Activated T-cell treated with anti-CD3 and anti-CD28 coated beads, Interleukin-2, amount 50 U/mL, for 4 hours (primary cell): Measurements from ENCODE around the gene MTPN. TPM values are rescaled to one million over a fixed set of nuclear protein-coding genes. Genes with fewer than 3 reads are reported as not detected.

Source experiments
- ATAC-seq, 2 donors: fragments of 200-7000 bp; cut with Tn5 transposase; one replicate each; pipeline ENCODE4 v1.10.0; 2021
- DNase-seq: peaks from one replicate; pipeline ENCODE4 v3.0.0-alpha.2; 2020
- H3K27me3 Mint-ChIP-seq: one replicate; pipeline ENCODE4 v1.8.0; 2021; ENCODE audit warnings: low read depth, mixed read lengths
- H3K36me3 Mint-ChIP-seq: one replicate; pipeline ENCODE4 v1.8.0; 2022; ENCODE audit warnings: mixed read lengths; ENCODE audit not compliant: insufficient read depth
- H3K4me1 Mint-ChIP-seq: one replicate; pipeline ENCODE4 v1.8.0; 2021; ENCODE audit warnings: low read depth, mixed read lengths
- H3K4me3 Mint-ChIP-seq: one replicate; pipeline ENCODE4 v1.8.0; 2021; ENCODE audit warnings: mild to moderate bottlenecking, moderate library complexity, mixed read lengths
- H3K9me3 Mint-ChIP-seq: one replicate; pipeline ENCODE4 v1.8.0; 2021; ENCODE audit warnings: mixed read lengths
- total RNA-seq, 3 donors: library from RNA; stranded (reverse); gene quantifications; one replicate each; pipeline ENCODE4 v1.2.1, GENCODE V29; 2021

The MTPN gene, protein sequence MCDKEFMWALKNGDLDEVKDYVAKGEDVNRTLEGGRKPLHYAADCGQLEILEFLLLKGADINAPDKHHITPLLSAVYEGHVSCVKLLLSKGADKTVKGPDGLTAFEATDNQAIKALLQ
- total RNA-seq = 100 to 1,000 TPM; 139 to 152 (median 143) TPM

DNA sequence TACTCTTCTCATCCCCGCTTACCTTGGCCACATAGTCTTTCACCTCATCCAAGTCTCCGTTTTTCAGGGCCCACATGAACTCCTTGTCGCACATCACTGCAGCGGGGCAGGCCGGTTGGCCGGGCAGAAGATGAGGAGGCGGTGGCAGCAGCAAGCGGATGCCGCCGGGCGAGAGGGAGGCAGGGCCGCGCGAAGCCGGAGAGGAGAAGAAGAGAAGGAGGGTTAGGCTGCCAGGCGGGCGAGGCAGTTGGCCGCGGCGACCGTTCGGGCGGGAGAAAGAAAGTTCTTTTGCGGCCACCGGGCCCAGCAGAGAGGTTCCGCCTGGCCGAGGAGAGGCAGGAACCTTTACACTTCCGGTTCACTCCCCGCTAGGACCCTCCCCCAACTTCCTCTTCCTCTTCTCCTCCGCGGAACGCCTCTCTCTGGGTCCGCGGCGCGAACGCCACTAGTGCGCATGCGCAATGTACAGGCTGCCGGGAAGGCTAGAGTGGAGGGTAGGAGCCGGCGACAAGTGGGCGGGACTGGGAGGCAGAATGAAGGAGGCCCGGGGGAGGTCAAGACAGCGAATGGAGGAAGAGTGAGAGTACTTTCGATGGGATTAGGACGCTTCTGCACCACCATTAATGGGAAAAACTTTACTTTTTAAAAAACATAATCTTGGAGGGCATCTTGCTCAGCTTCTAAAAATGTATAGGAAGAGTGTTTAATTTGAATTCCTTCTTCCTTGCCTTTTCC is at the start of gene MTPN:
Gene MTPN, minus strand, starts transcription at position 353 of the 735 bp plus-strand sequence. Its CDS starts 259 bp downstream, at position 94.
- DNase-seq (peak; percentile 97), ATAC-seq (peak; percentile 83 to 84)
- Mint-ChIP-seq H3K36me3 (peaks cover 12% of the 10 kb centered on the region), H3K9me3 (no peaks in the 10 kb centered on the region), H3K4me3 (peak within 1 kb of the TSS; percentile 94), H3K4me1 (peaks cover 74% of the 10 kb centered on the region), H3K27me3 (no peaks in the 10 kb centered on the region)

GRCh38 chr7:136026209-136026608 is 49.0 kb upstream of the MTPN start:
- Mint-ChIP-seq H3K9me3 (no peaks in the 10 kb centered on the region), H3K36me3 (peaks cover 16% of the 10 kb centered on the region), H3K27me3 (no peaks in the 10 kb centered on the region), H3K4me3 (no peak overlapping the region), H3K4me1 (peaks cover 8% of the 10 kb centered on the region)
- DNase-seq (no peak), ATAC-seq (no peak)

DNA sequence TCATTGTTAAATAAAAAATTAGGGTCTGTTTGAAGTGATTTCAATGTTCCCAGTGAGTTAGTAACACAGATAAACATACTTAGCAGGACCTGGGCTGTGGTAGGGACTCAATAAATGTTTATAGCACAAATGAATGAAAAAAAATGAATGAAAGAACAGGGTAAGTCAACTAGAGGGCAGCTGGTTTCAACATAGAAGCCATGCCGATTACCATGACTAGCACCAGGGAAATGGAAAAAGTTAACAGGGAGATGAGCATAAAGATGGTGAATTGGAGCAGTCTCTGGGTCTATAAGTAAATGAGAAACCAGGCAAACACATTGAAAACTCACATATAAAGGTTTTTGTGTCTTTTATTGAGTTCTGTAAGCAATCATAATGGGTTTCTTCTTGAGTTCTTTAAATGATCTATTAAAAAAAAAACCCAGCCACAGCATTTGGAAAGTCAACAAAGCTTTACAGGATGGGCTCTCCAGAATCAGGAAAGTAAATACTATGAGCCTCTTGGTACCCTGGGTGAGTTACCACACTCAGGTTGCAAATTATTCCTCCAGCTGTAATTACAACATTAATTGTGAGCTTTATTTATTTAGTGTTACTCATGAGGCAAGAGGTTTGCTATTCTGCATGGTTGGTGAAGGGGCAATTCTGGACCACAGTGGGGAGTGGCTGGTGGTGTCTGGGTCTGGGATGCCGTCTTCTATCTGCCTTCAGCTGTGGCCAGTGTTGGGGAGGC is 46.1 kb upstream of the MTPN start:
- Mint-ChIP-seq H3K4me1 (no peaks in the 10 kb centered on the region), H3K9me3 (no peaks in the 10 kb centered on the region), H3K4me3 (no peak overlapping the region), H3K27me3 (no peaks in the 10 kb centered on the region), H3K36me3 (peaks cover 13% of the 10 kb centered on the region)
- ATAC-seq (no peak), DNase-seq (no peak)

GRCh38 chr7:136020556-136020955 is 43.4 kb upstream of the MTPN start:
- H3K27me3 Mint-ChIP-seq = no peaks in the 10 kb centered on the region
- H3K9me3 Mint-ChIP-seq = no peaks in the 10 kb centered on the region
- H3K36me3 Mint-ChIP-seq = peaks cover 1% of the 10 kb centered on the region
- no peak overlapping the region for H3K4me3 Mint-ChIP-seq
- DNase-seq (no peak), ATAC-seq (no peak)
- peaks cover 6% of the 10 kb centered on the region for H3K4me1 Mint-ChIP-seq

DNA sequence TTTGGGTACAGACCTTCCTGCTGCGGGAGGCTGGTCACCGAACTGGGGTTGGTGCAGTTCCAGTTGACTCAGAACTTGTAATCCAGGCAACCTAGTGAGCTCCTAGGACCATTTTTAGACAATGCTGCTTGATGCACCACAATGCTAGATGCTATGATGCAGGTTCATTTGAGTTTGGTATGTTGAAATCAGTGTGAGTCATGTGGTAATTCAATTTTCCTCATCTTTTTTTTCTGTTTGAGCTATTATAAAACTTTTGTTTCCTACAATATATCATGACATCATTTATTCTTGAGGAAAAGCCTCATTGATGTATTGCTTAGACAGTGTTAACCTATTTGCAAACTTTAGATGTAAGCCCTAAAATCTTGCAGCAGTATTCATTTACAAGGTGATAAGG is 40.9 kb upstream of the MTPN start:
- ATAC-seq = no peak
- DNase-seq = no peak
- Mint-ChIP-seq H3K36me3 (peaks cover 1% of the 10 kb centered on the region), H3K9me3 (no peaks in the 10 kb centered on the region), H3K27me3 (peaks cover 1% of the 10 kb centered on the region), H3K4me3 (no peak overlapping the region), H3K4me1 (peaks cover 6% of the 10 kb centered on the region)

DNA sequence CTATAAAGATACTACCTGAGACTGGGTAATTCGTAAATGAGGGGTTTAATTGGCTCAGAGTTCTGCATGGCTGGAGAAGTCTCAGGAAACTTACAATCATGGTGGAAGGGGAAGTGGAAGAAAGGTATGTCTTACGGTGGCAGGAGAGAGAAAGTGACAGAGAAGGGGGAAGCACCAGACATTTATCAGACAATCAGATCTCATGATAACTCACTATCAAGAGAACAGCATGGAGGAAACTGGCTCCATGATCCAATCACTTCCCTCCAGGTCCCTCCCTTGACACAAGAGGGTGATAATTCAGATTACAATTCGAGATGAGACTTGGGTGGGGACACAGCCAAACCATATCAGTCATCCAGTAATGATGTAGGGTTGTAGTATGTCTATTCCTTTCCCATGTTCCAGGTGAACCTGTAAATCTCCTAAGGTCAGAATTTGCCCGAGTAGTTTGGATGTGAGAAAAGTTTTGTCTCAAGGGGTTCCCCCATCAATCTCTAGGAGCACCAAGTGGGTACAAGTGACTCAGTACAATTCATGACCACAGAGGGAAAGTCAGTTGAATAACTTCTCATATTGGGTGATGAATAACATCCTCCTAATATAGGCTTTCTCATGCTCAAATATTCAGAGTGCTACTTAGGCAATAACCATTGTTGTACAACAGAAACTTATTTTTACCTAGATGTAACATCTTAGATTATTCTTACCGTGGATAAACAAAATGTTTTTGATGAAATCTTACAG is 39.7 kb upstream of the MTPN start:
- H3K4me3 Mint-ChIP-seq = no peak overlapping the region
- DNase-seq (no peak), ATAC-seq (peak; percentile 85 to 95)
- H3K27me3 Mint-ChIP-seq = peaks cover 3% of the 10 kb centered on the region
- peaks cover 6% of the 10 kb centered on the region for H3K4me1 Mint-ChIP-seq
- no peaks in the 10 kb centered on the region for H3K9me3 Mint-ChIP-seq
- H3K36me3 Mint-ChIP-seq = peaks cover 1% of the 10 kb centered on the region

DNA sequence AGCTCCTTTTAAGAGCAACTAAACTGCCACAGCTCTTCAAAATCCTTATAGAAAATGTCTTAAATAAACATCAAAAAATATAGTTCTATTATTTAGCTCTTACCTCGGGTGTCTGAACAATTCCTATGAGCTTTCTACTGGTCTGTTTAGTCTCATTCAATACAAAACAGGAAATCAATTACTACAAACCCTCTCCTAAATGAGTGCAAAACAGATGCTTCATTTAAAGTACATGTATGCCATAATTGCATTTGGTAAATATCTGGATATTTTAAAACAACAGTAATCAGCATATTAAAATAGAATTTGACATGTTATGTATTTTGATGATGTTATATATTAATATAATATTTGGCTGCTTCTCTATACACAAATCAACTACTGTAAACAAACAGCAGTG is 38.5 kb upstream of the MTPN start:
- Mint-ChIP-seq H3K9me3 (no peaks in the 10 kb centered on the region), H3K4me3 (no peak overlapping the region), H3K36me3 (no peaks in the 10 kb centered on the region), H3K4me1 (peaks cover 6% of the 10 kb centered on the region), H3K27me3 (peaks cover 4% of the 10 kb centered on the region)
- ATAC-seq (no peak), DNase-seq (no peak)

- H3K4me3 Mint-ChIP-seq = no peak overlapping the region
- H3K9me3 Mint-ChIP-seq = no peaks in the 10 kb centered on the region
- no peak for ATAC-seq
- no peak for DNase-seq
- peaks cover 6% of the 10 kb centered on the region for H3K4me1 Mint-ChIP-seq
- H3K36me3 Mint-ChIP-seq = no peaks in the 10 kb centered on the region
- peaks cover 5% of the 10 kb centered on the region for H3K27me3 Mint-ChIP-seq
Measured at GRCh38 chr7:136014659-136015058, 37.5 kb upstream of the MTPN start.

DNA sequence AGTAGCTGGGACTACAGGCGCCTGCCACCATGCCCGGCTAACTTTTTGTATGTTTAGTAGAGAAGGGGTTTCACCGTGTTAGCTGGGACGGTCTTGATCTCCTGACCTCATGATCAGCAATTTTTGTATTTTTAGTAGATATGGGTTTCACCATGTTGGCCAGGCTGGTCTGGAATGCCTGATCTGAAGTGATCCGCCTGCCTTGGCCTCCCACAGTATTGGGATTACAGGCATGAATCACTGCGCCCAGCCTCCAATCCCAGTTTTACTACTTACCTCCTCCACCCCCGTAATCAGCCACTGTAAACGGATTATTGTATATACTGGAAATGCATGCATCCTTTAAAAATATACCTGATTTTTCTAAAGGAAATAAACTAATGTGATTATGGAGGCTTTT is 35.1 kb upstream of the MTPN start:
- DNase-seq (no peak), ATAC-seq (no peak)
- H3K4me3 Mint-ChIP-seq = no peak overlapping the region
- peaks cover 5% of the 10 kb centered on the region for H3K27me3 Mint-ChIP-seq
- H3K36me3 Mint-ChIP-seq = no peaks in the 10 kb centered on the region
- peaks cover 4% of the 10 kb centered on the region for H3K4me1 Mint-ChIP-seq
- H3K9me3 Mint-ChIP-seq = no peaks in the 10 kb centered on the region

DNA sequence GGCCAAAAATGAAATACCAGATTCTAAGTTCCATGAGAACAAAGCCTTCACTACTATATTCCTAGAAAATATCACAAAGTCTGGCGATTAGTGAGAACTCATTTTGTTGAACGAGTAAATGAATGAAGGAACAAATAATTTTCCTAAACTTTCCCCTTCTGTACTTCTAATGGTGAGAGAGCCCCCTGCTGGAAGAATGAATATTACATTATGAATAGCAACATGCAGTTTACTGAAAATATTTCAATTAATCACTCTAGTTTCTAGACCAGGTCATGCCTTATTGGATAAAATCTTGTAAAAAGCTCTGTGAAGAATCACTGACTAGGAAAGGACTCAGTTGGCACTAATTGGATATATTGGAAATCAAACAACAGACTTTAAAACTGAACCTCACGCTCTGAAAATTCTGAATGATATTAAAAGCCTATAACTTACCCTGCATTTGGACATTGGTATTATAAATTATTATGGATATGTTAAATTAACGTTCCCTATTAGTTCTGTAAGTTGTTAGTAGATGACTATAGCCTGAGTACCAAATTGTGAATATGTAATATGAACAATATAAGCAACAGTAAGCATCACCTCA is 32.4 kb upstream of the MTPN start:
- ATAC-seq (no peak), DNase-seq (no peak)
- Mint-ChIP-seq H3K27me3 (peaks cover 5% of the 10 kb centered on the region), H3K36me3 (no peaks in the 10 kb centered on the region), H3K4me1 (no peaks in the 10 kb centered on the region), H3K4me3 (no peak overlapping the region), H3K9me3 (no peaks in the 10 kb centered on the region)

DNA sequence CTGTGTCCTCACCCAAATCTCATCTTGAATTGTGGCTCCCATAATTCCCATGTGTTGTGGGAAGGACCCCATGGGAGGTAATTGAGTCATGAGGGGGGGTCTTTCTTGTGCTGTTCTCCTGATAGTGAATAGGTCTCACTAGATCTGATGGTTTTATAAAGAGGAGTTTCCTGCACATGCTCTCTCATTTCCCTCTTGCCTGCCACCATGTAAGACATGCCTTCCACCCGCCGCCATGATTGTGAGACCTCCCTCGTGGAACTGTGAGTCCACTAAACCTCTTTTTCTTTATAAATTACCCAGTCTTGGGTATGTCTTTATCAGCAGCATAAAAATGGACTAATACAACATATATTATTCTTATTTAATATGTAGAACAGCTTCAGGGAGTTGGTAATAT is 29.0 kb upstream of the MTPN start:
- Mint-ChIP-seq H3K4me3 (no peak overlapping the region), H3K4me1 (no peaks in the 10 kb centered on the region), H3K9me3 (no peaks in the 10 kb centered on the region), H3K36me3 (no peaks in the 10 kb centered on the region), H3K27me3 (peaks cover 2% of the 10 kb centered on the region)
- no peak for DNase-seq
- no peak for ATAC-seq

GRCh38 chr7:136004083-136004482 is 26.9 kb upstream of the MTPN start:
- no peak overlapping the region for H3K4me3 Mint-ChIP-seq
- ATAC-seq (no peak), DNase-seq (no peak)
- H3K27me3 Mint-ChIP-seq = no peaks in the 10 kb centered on the region
- H3K36me3 Mint-ChIP-seq = no peaks in the 10 kb centered on the region
- H3K4me1 Mint-ChIP-seq = no peaks in the 10 kb centered on the region
- no peaks in the 10 kb centered on the region for H3K9me3 Mint-ChIP-seq

DNA sequence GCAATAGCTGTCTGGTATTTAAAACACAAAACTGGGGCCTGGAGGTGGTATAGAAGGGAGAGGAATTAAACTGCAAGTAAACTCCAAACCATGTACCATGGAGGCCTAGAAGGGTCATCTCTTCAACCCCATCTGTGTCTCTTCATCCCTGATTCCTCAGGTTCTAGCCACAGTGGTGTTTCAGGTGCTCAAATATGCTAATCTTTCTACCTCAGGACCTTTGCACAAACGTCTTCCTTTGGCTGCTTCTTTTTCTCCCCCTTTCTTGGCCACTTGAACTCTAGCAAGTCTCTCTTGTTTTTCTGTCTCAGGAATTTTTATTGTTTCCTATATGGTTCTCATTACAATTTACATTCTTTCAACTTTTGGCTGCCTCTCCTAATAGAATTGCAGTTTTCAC is 25.6 kb upstream of the MTPN start:
- Mint-ChIP-seq H3K4me1 (no peaks in the 10 kb centered on the region), H3K4me3 (no peak overlapping the region), H3K9me3 (no peaks in the 10 kb centered on the region), H3K27me3 (no peaks in the 10 kb centered on the region), H3K36me3 (peaks cover 2% of the 10 kb centered on the region)
- DNase-seq (no peak), ATAC-seq (no peak)

- peaks cover 2% of the 10 kb centered on the region for H3K36me3 Mint-ChIP-seq
- DNase-seq = no peak
- no peaks in the 10 kb centered on the region for H3K4me1 Mint-ChIP-seq
- no peak for ATAC-seq
- no peaks in the 10 kb centered on the region for H3K9me3 Mint-ChIP-seq
- no peak overlapping the region for H3K4me3 Mint-ChIP-seq
- no peaks in the 10 kb centered on the region for H3K27me3 Mint-ChIP-seq
Measured at GRCh38 chr7:136000288-136000913, 23.2 kb upstream of the MTPN start.
